OCI-LY1 (cell line): ENCODE measurements around the gene BRD4.

Experiments
- H2AFZ ChIP-seq: fragments of 200-600 bp; sonication (generic), shearing (Covaris generic); 2 replicates; pipeline ENCODE4 v1.6.0; 2014; ENCODE audit warnings: antibody characterized with exemption, mild to moderate bottlenecking, low read length
- H3F3A ChIP-seq: fragments of 200-600 bp; sonication (generic), shearing (Covaris generic); 2 replicates; pipeline ENCODE4 v1.6.0; 2014; ENCODE audit warnings: mild to moderate bottlenecking, antibody characterized with exemption, low read length, moderate library complexity; ENCODE audit not compliant: insufficient read depth
- H3K27ac ChIP-seq: fragments of 200-600 bp; sonication (generic); 2 replicates; pipeline ENCODE4 v1.5.1; 2014; ENCODE audit warnings: low read length, mixed run types, mild to moderate bottlenecking, low read depth; ENCODE audit not compliant: poor library complexity, severe bottlenecking
- H3K27me3 ChIP-seq: fragments of 200-600 bp; sonication (generic); 2 replicates; pipeline ENCODE4 v1.6.0; 2014; ENCODE audit warnings: antibody characterized with exemption, mild to moderate bottlenecking, low read length, moderate library complexity; ENCODE audit not compliant: insufficient read depth
- H3K36me3 ChIP-seq: fragments of 200-600 bp; sonication (generic); 2 replicates; pipeline ENCODE4 v1.6.1; 2014; ENCODE audit warnings: mild to moderate bottlenecking, antibody characterized with exemption, low read length, moderate library complexity, mixed read lengths; ENCODE audit not compliant: insufficient read depth
- H3K4me1 ChIP-seq: fragments of 200-600 bp; sonication (generic); 2 replicates; pipeline ENCODE4 v1.5.1; 2014; ENCODE audit warnings: mild to moderate bottlenecking, low read length, moderate library complexity; ENCODE audit not compliant: insufficient read depth, severe bottlenecking
- H3K4me2 ChIP-seq: fragments of 200-600 bp; sonication (generic), shearing (Covaris generic); 2 replicates; pipeline ENCODE4 v1.6.1; 2014; ENCODE audit warnings: low read length
- H3K4me3 ChIP-seq: fragments of 200-600 bp; sonication (generic); 2 replicates; pipeline ENCODE4 v1.5.1; 2014; ENCODE audit warnings: low read length, low read depth, mild to moderate bottlenecking, mixed read lengths; ENCODE audit not compliant: poor library complexity, severe bottlenecking
- H3K79me2 ChIP-seq: fragments of 200-600 bp; shearing (Covaris generic); 2 replicates; pipeline ENCODE4 v1.6.1; 2016; ENCODE audit warnings: mixed run types, low read length, mixed read lengths; ENCODE audit not compliant: insufficient read depth
- H3K9ac ChIP-seq: fragments of 200-600 bp; sonication (generic), shearing (Covaris generic); 2 replicates; pipeline ENCODE4 v1.6.1; 2014; ENCODE audit warnings: mild to moderate bottlenecking, low read length, mixed read lengths
- H3K9me2 ChIP-seq: fragments of 200-600 bp; sonication (generic), shearing (Covaris generic); 2 replicates; pipeline ENCODE4 v1.6.1; 2014; ENCODE audit warnings: low read depth, mild to moderate bottlenecking, low read length, mixed read lengths
- H3K9me3 ChIP-seq: fragments of 200-600 bp; shearing (Covaris generic); 2 replicates; pipeline ENCODE4 v1.6.1; 2014; ENCODE audit warnings: low read length, mixed read lengths
- H4K20me1 ChIP-seq: fragments of 200-600 bp; sonication (generic), shearing (Covaris generic); 2 replicates; pipeline ENCODE4 v1.6.0; 2016; ENCODE audit warnings: mild to moderate bottlenecking, low read length; ENCODE audit not compliant: insufficient read depth
- CTCF ChIP-seq: fragments of 200-600 bp; sonication (generic), shearing (Covaris generic); IDR thresholded peaks from 2 replicates; pipeline ENCODE4 v1.5.1; 2017; ENCODE audit warnings: mild to moderate bottlenecking, antibody characterized with exemption, low read length, moderate library complexity, mixed read lengths
- EZH2 ChIP-seq: fragments of 200-600 bp; sonication (generic), shearing (Covaris generic); IDR thresholded peaks from 2 replicates; pipeline ENCODE4 v1.8.0; 2017; ENCODE audit warnings: borderline replicate concordance, mixed run types, mild to moderate bottlenecking, antibody characterized with exemption, low read length, moderate library complexity, mixed read lengths

BRD4 gene

GRCh38 chr19:15269806-15270205 lies 62.5 kb downstream of the BRD4 start:
- no peak overlapping the region for H3K27ac ChIP-seq
- no peak overlapping the region for H3K4me3 ChIP-seq
- no peaks in the 10 kb centered on the region for H3K9me2 ChIP-seq
- H4K20me1 ChIP-seq = no peaks in the 10 kb centered on the region
- H2AFZ ChIP-seq = no peak overlapping the region
- H3K4me1 ChIP-seq = no peaks in the 10 kb centered on the region
- no peaks in the 10 kb centered on the region for H3K9me3 ChIP-seq
- no peak overlapping the region for H3K4me2 ChIP-seq
- no peak overlapping the region for H3K9ac ChIP-seq
- no peaks in the 10 kb centered on the region for H3F3A ChIP-seq
- TF ChIP-seq CTCF (no peak), EZH2 (no peak)
- H3K79me2 ChIP-seq = peaks cover 17% of the 10 kb centered on the region
- peaks cover 84% of the 10 kb centered on the region; the same call in 1 of the 2 replicates for H3K36me3 ChIP-seq
- H3K27me3 ChIP-seq = no peaks in the 10 kb centered on the region

- no peaks in the 10 kb centered on the region for H3K4me1 ChIP-seq
- TF ChIP-seq EZH2 = no peak
- TF ChIP-seq CTCF = no peak
- H3K9ac ChIP-seq = no peak overlapping the region
- H3K4me3 ChIP-seq = no peak overlapping the region
- peaks cover 93% of the 10 kb centered on the region; the same call in 1 of the 2 replicates for H3K36me3 ChIP-seq
- H3K27me3 ChIP-seq = no peaks in the 10 kb centered on the region
- H3K9me2 ChIP-seq = no peaks in the 10 kb centered on the region
- H3F3A ChIP-seq = no peaks in the 10 kb centered on the region
- H2AFZ ChIP-seq = no peak overlapping the region
- H4K20me1 ChIP-seq = no peaks in the 10 kb centered on the region
- no peak overlapping the region for H3K4me2 ChIP-seq
- no peaks in the 10 kb centered on the region for H3K9me3 ChIP-seq
- peaks cover 8% of the 10 kb centered on the region for H3K79me2 ChIP-seq
- no peak overlapping the region for H3K27ac ChIP-seq
Observed at GRCh38 chr19:15268928-15269253, 63.4 kb downstream of the BRD4 start.

GRCh38 chr19:15268192-15268927 lies 64.0 kb downstream of the BRD4 start:
- H3K27me3 ChIP-seq = no peaks in the 10 kb centered on the region
- H3K9ac ChIP-seq = no peak overlapping the region
- H3K36me3 ChIP-seq = peaks cover 97% of the 10 kb centered on the region
- no peak overlapping the region for H2AFZ ChIP-seq
- no peaks in the 10 kb centered on the region for H3K9me2 ChIP-seq
- H4K20me1 ChIP-seq = no peaks in the 10 kb centered on the region
- no peaks in the 10 kb centered on the region for H3K4me1 ChIP-seq
- H3K4me2 ChIP-seq = no peak overlapping the region
- no peak overlapping the region for H3K27ac ChIP-seq
- H3K9me3 ChIP-seq = no peaks in the 10 kb centered on the region
- H3K79me2 ChIP-seq = peaks cover 3% of the 10 kb centered on the region
- H3F3A ChIP-seq = no peaks in the 10 kb centered on the region
- H3K4me3 ChIP-seq = no peak overlapping the region
- TF ChIP-seq CTCF = no peak
- TF ChIP-seq EZH2 = no peak
